AG10803 (cell line): ENCODE measurements around the gene LTB4R2.
A peak's percentile ranks its signal among the peaks of the same experiment; 100 is the strongest.

ENCODE experiments used
- DNase-seq: peaks from one replicate; pipeline ENCODE4 v3.0.0; 2010; ENCODE audit warnings: low read depth
- H3K4me3 ChIP-seq: 2 replicates; pipeline ENCODE4 v1.5.1; 2011; ENCODE audit warnings: mild to moderate bottlenecking, low read length, control low read depth
- CTCF ChIP-seq: conservative IDR thresholded peaks from 2 replicates; pipeline ENCODE4 v1.5.1; 2011; ENCODE audit warnings: mild to moderate bottlenecking, low read length, control low read depth, inconsistent platforms

LTB4R2 gene

GRCh38 chr14:24291446-24292117, 18.4 kb upstream of the LTB4R2 start:
- no peak overlapping the region for H3K4me3 ChIP-seq
- no peak for DNase-seq
- TF ChIP-seq CTCF = no peak

DNA sequence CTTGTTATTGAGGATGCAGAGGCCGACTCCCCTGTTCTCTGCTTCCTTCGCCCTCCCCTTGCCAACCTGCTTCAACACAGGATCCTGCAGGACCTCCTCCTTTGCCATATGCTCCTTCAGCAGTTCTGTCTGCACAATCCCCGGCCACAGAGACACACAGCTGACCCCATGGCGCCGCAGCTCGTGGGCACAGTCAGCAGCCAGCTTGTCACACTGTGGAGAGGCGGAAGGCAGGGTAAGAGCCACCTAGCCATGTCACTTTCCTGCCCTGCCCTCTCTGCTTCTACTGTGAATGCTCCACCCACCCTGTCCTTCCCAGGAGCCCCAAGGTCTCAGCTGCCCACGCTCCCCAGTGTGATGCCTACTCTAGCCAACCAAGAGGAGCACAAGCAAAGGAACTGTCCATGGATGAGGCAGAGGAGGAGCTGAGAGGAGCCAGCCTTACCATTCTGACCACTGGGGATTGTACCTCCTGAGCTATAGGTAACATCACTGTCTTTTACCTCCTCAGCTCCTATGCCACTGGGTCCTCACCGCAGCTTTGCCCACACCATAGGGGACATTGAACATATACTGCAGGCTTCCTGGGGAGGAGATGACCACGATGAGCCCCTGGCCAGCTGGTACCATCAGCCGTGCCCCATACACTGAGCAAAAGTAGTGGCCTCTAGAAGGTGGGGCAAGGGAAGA, 17.7 kb upstream of the LTB4R2 start:
- no peak for TF ChIP-seq CTCF
- no peak for DNase-seq

GRCh38 chr14:24293525-24293924, 16.4 kb upstream of the LTB4R2 start:
- no peak for TF ChIP-seq CTCF
- no peak overlapping the region for H3K4me3 ChIP-seq
- no peak for DNase-seq

More for the DNA sequence above, 17.7 kb upstream of the LTB4R2 start:
- H3K4me3 ChIP-seq = no peak overlapping the region

DNA sequence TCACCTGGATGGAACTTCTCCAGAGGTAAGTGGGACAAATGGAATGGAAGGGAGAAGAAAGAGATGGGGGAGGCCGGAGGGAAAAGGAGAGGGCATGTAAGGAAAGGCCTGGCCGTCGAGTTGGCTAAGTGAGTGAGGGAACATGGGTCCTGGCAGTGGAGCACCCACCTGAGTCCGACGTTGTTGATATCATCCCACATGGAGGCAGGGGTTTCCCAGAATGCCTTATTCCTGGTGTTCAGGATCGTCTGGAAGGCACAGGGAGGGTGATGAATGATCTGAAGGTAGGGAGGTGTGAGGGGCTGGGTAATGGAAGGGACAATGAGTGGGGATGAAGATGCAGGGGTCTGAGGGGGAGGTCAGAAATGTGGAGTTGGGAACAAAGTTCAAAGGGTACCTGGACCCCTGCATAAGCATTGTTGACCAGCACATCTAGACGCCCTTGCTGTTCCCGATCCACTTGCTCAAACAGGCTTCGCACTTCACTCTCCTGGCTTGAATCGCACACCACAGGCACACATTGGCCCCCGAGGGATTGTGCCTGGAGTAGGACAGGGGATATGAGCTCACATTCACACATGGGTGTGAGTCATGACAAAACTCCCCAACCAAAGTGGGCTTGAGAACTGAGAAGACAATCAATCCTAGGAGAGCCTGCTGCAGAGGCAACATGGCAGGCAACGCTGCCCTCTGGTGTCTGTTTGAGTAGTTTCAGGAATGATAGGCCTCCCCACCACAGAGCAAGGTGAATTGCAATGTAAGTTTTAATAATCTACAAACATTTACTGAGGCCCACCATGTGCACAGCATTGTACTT, 13.4 kb upstream of the LTB4R2 start:
- peak; percentile 92 for DNase-seq
- no peak overlapping the region for H3K4me3 ChIP-seq

GRCh38 chr14:24297190-24297964, 12.6 kb upstream of the LTB4R2 start:
- no peak for DNase-seq
- peak; percentile 53 for TF ChIP-seq CTCF
- no peak overlapping the region for H3K4me3 ChIP-seq

More for the DNA sequence above, 13.4 kb upstream of the LTB4R2 start:
- peak; percentile 86 for TF ChIP-seq CTCF

- DNase-seq = peak; percentile 64
- TF ChIP-seq CTCF = no peak
- H3K4me3 ChIP-seq = peak overlapping the region; percentile 99
Measured at GRCh38 chr14:24298892-24299254, 11.1 kb upstream of the LTB4R2 start.
